Neural crest cell (in vitro differentiated cells): ENCODE measurements around the gene ZSWIM1. TPM values are rescaled to one million over a fixed set of nuclear protein-coding genes. Genes with fewer than 3 reads are reported as not detected.

Experiments
- DNase-seq: peaks from one replicate; pipeline ENCODE4 v3.0.0; 2021; ENCODE audit warnings: low read depth, mixed read lengths, low spot score
- H3K27ac Mint-ChIP-seq: one replicate; pipeline ENCODE4 v1.8.0; 2021; ENCODE audit warnings: mild to moderate bottlenecking, mixed read lengths; ENCODE audit not compliant: unreplicated experiment
- H3K27me3 Mint-ChIP-seq: 2 replicates; pipeline ENCODE4 v1.8.0; 2021; ENCODE audit warnings: low read depth, mild to moderate bottlenecking, mixed read lengths
- H3K36me3 Mint-ChIP-seq: 2 replicates; pipeline ENCODE4 v1.8.0; 2021; ENCODE audit warnings: low read depth, mild to moderate bottlenecking, mixed read lengths
- H3K4me1 Mint-ChIP-seq: 2 replicates; pipeline ENCODE4 v1.8.0; 2021; ENCODE audit warnings: mixed read lengths
- H3K4me3 Mint-ChIP-seq: one replicate; pipeline ENCODE4 v1.8.0; 2021; ENCODE audit warnings: mild to moderate bottlenecking, mixed read lengths
- H3K9me3 Mint-ChIP-seq: 2 replicates; pipeline ENCODE4 v1.8.0; 2021; ENCODE audit warnings: mixed read lengths
- CTCF ChIP-seq: fragments of 200-600 bp; sonication (generic); conservative IDR thresholded peaks from 2 replicates; pipeline ENCODE4 v1.5.0; 2021; ENCODE audit warnings: antibody characterized with exemption, mild to moderate bottlenecking
- total RNA-seq: library from RNA; stranded (reverse); gene quantifications from 2 replicates; pipeline ENCODE4 v1.2.1, GENCODE V29; 2021

ZSWIM1 gene
- total RNA-seq, 1 donor from 2014 or later = 16.6 TPM

- no peak for DNase-seq
- Mint-ChIP-seq H3K36me3 (peaks cover 3% of the 10 kb centered on the region), H3K27me3 (peaks cover 3% of the 10 kb centered on the region), H3K9me3 (no peaks in the 10 kb centered on the region), H3K4me1 (peaks cover 20% of the 10 kb centered on the region), H3K27ac (no peak overlapping the region), H3K4me3 (no peak overlapping the region)
- TF ChIP-seq CTCF = no peak
These were observed 32.1 kb downstream of the ZSWIM1 start for GRCh38 chr20:45913116-45913515.

- TF ChIP-seq CTCF = no peak
- no peak for DNase-seq
- Mint-ChIP-seq H3K4me3 (peak overlapping the region; percentile 45), H3K9me3 (no peaks in the 10 kb centered on the region), H3K36me3 (no peaks in the 10 kb centered on the region), H3K27me3 (peaks cover 14% of the 10 kb centered on the region), H3K4me1 (no peaks in the 10 kb centered on the region), H3K27ac (no peak overlapping the region)
These were observed 36.7 kb downstream of the ZSWIM1 start for GRCh38 chr20:45917790-45918141.

- H3K27me3 Mint-ChIP-seq = peaks cover 17% of the 10 kb centered on the region
- no peaks in the 10 kb centered on the region for H3K4me1 Mint-ChIP-seq
- H3K27ac Mint-ChIP-seq = no peak overlapping the region
- no peak for DNase-seq
- H3K36me3 Mint-ChIP-seq = no peaks in the 10 kb centered on the region
- no peak for TF ChIP-seq CTCF
- no peaks in the 10 kb centered on the region for H3K9me3 Mint-ChIP-seq
- H3K4me3 Mint-ChIP-seq = no peak overlapping the region
These were observed 37.2 kb downstream of the ZSWIM1 start for GRCh38 chr20:45918182-45918737.

GRCh38 chr20:45918779-45919537 lies 37.9 kb downstream of the ZSWIM1 start:
- Mint-ChIP-seq H3K27ac (no peak overlapping the region), H3K27me3 (peaks cover 17% of the 10 kb centered on the region), H3K9me3 (no peaks in the 10 kb centered on the region), H3K36me3 (no peaks in the 10 kb centered on the region), H3K4me3 (no peak overlapping the region), H3K4me1 (no peaks in the 10 kb centered on the region)
- no peak for TF ChIP-seq CTCF
- DNase-seq = no peak

GRCh38 chr20:45919542-45920399 lies 38.7 kb downstream of the ZSWIM1 start:
- H3K36me3 Mint-ChIP-seq = no peaks in the 10 kb centered on the region
- H3K9me3 Mint-ChIP-seq = no peaks in the 10 kb centered on the region
- no peak overlapping the region for H3K4me3 Mint-ChIP-seq
- H3K27me3 Mint-ChIP-seq = peaks cover 15% of the 10 kb centered on the region
- H3K4me1 Mint-ChIP-seq = no peaks in the 10 kb centered on the region
- DNase-seq = no peak
- TF ChIP-seq CTCF = no peak
- H3K27ac Mint-ChIP-seq = no peak overlapping the region
